GM21786 (cell line): ENCODE data around the gene SREK1IP1.

ENCODE experiments used
- ATAC-seq: cut with Tn5 transposase; IDR thresholded peaks from one replicate; pipeline ENCODE4 v1.9.1; 2021; ENCODE audit not compliant: unreplicated experiment

The SREK1IP1 gene

GRCh38 chr5:64768358-64769312 lies at the start of gene SREK1IP1, which contains the start of gene CWC27:
Gene SREK1IP1 (minus strand): TSS chr5:64768691. CDS start chr5:64768517, 174 bp downstream.
Gene CWC27 (plus strand): TSS chr5:64768930. CDS start chr5:64769147, 217 bp downstream.
- peak; percentile 96 for ATAC-seq

- ATAC-seq = no peak
Observed at GRCh38 chr5:64818245-64818644, 49.8 kb upstream of the SREK1IP1 start.

- ATAC-seq = peak; percentile 91
Observed at GRCh38 chr5:64814073-64814472, 45.6 kb upstream of the SREK1IP1 start.

GRCh38 chr5:64811050-64811640 lies 42.7 kb upstream of the SREK1IP1 start:
- ATAC-seq = no peak

GRCh38 chr5:64807520-64807919 lies 39.0 kb upstream of the SREK1IP1 start:
- no peak for ATAC-seq

GRCh38 chr5:64806537-64806936 lies 38.0 kb upstream of the SREK1IP1 start:
- ATAC-seq = no peak

GRCh38 chr5:64800926-64801325 lies 32.4 kb upstream of the SREK1IP1 start:
- no peak for ATAC-seq

- ATAC-seq = no peak
Observed at GRCh38 chr5:64796301-64796700, 27.8 kb upstream of the SREK1IP1 start.

- ATAC-seq = no peak
Observed at GRCh38 chr5:64794053-64794770, 25.7 kb upstream of the SREK1IP1 start.

GRCh38 chr5:64792469-64792868 lies 24.0 kb upstream of the SREK1IP1 start:
- ATAC-seq = no peak

GRCh38 chr5:64790210-64790609 lies 21.7 kb upstream of the SREK1IP1 start:
- ATAC-seq = no peak

- ATAC-seq = no peak
Observed at GRCh38 chr5:64789457-64789856, 21.0 kb upstream of the SREK1IP1 start.

GRCh38 chr5:64788156-64788555 lies 19.7 kb upstream of the SREK1IP1 start:
- no peak for ATAC-seq

GRCh38 chr5:64786372-64786771 lies 17.9 kb upstream of the SREK1IP1 start:
- no peak for ATAC-seq

GRCh38 chr5:64784451-64785025 lies 16.0 kb upstream of the SREK1IP1 start:
- peak; percentile 85 for ATAC-seq

GRCh38 chr5:64775291-64775690 lies 6.8 kb upstream of the SREK1IP1 start:
- ATAC-seq = no peak

GRCh38 chr5:64773533-64773932 lies 5.0 kb upstream of the SREK1IP1 start:
- ATAC-seq = peak; percentile 43

GRCh38 chr5:64771736-64772135 lies 3.2 kb upstream of the SREK1IP1 start:
- ATAC-seq = no peak

- no peak for ATAC-seq
Observed at GRCh38 chr5:64769855-64770254, 1.4 kb upstream of the SREK1IP1 start.

GRCh38 chr5:64767959-64768357 lies 533 bp downstream of the SREK1IP1 start:
- peak; percentile 4 for ATAC-seq

GRCh38 chr5:64766941-64767340 lies 1.6 kb downstream of the SREK1IP1 start:
- ATAC-seq = no peak
